Osteocyte (in vitro differentiated cells): Measurements from ENCODE around the gene PCNP. TPM values are rescaled to one million over a fixed set of nuclear protein-coding genes. Genes with fewer than 3 reads are reported as not detected.
"Not testable (repeated sequence)": the region's sequence is repeated elsewhere in the genome, so short reads cannot be mapped to it uniquely, and the experiment has no call there.

Source experiments
- DNase-seq: peaks from one replicate; pipeline ENCODE4 v3.0.0; 2021; ENCODE audit warnings: mixed read lengths; ENCODE audit not compliant: unreplicated experiment; ENCODE audit errors: extremely low spot score
- H3K27ac Mint-ChIP-seq: one replicate; pipeline ENCODE4 v1.8.0; 2021; ENCODE audit warnings: mild to moderate bottlenecking, mixed read lengths; ENCODE audit not compliant: unreplicated experiment
- H3K27me3 Mint-ChIP-seq: one replicate; pipeline ENCODE4 v1.8.0; 2021; ENCODE audit warnings: mixed read lengths; ENCODE audit not compliant: unreplicated experiment
- H3K36me3 Mint-ChIP-seq: one replicate; pipeline ENCODE4 v1.8.0; 2021; ENCODE audit warnings: mixed read lengths; ENCODE audit not compliant: unreplicated experiment
- H3K4me1 Mint-ChIP-seq: one replicate; pipeline ENCODE4 v1.8.0; 2021; ENCODE audit warnings: mixed read lengths; ENCODE audit not compliant: unreplicated experiment
- H3K4me3 Mint-ChIP-seq: one replicate; pipeline ENCODE4 v1.8.0; 2021; ENCODE audit warnings: mild to moderate bottlenecking, moderate library complexity, mixed read lengths; ENCODE audit not compliant: unreplicated experiment
- H3K9me3 Mint-ChIP-seq: one replicate; pipeline ENCODE4 v1.8.0; 2021; ENCODE audit warnings: mixed read lengths; ENCODE audit not compliant: unreplicated experiment
- CTCF ChIP-seq: fragments of 200-600 bp; sonication (generic); IDR thresholded peaks from 2 replicates; pipeline ENCODE4 v1.5.0; 2021; ENCODE audit warnings: antibody characterized with exemption, mild to moderate bottlenecking, moderate library complexity
- total RNA-seq: library from RNA; stranded (reverse); gene quantifications from 2 replicates; pipeline ENCODE4 v1.2.1, GENCODE V29; 2021

Gene PCNP
- total RNA-seq, 1 donor from 2014 or later: 139 TPM

GRCh38 chr3:101536266-101536665 lies 37.7 kb upstream of the PCNP start:
- no peak overlapping the region for H3K27ac Mint-ChIP-seq
- no peaks in the 10 kb centered on the region for H3K36me3 Mint-ChIP-seq
- no peak for TF ChIP-seq CTCF
- no peak overlapping the region for H3K4me3 Mint-ChIP-seq
- peaks cover 50% of the 10 kb centered on the region for H3K27me3 Mint-ChIP-seq
- H3K4me1 Mint-ChIP-seq: no peaks in the 10 kb centered on the region
- H3K9me3 Mint-ChIP-seq: peaks cover 6% of the 10 kb centered on the region
- no peak for DNase-seq

GRCh38 chr3:101536955-101537354 lies 37.0 kb upstream of the PCNP start:
- H3K4me1 Mint-ChIP-seq, H3K27ac Mint-ChIP-seq, H3K4me3 Mint-ChIP-seq, H3K36me3 Mint-ChIP-seq, H3K9me3 Mint-ChIP-seq, DNase-seq: not testable (repeated sequence)
- peaks cover 50% of the 10 kb centered on the region for H3K27me3 Mint-ChIP-seq

- Mint-ChIP-seq H3K27ac (no peak overlapping the region), H3K4me3 (no peak overlapping the region), H3K36me3 (no peaks in the 10 kb centered on the region), H3K4me1 (no peaks in the 10 kb centered on the region), H3K9me3 (peaks cover 6% of the 10 kb centered on the region), H3K27me3 (peaks cover 39% of the 10 kb centered on the region)
- no peak for DNase-seq
- TF ChIP-seq CTCF: no peak
Measured at GRCh38 chr3:101542957-101543356, 31.0 kb upstream of the PCNP start.

GRCh38 chr3:101544161-101544850 lies 29.7 kb upstream of the PCNP start:
- DNase-seq: no peak
- no peaks in the 10 kb centered on the region for H3K9me3 Mint-ChIP-seq
- H3K4me1 Mint-ChIP-seq: no peaks in the 10 kb centered on the region
- no peak overlapping the region for H3K4me3 Mint-ChIP-seq
- H3K36me3 Mint-ChIP-seq: no peaks in the 10 kb centered on the region
- peaks cover 37% of the 10 kb centered on the region for H3K27me3 Mint-ChIP-seq
- no peak overlapping the region for H3K27ac Mint-ChIP-seq
- TF ChIP-seq CTCF: peak; percentile 14

- TF ChIP-seq CTCF: no peak
- Mint-ChIP-seq H3K4me3 (no peak overlapping the region), H3K27me3 (peaks cover 31% of the 10 kb centered on the region), H3K4me1 (no peaks in the 10 kb centered on the region), H3K9me3 (no peaks in the 10 kb centered on the region), H3K27ac (no peak overlapping the region), H3K36me3 (no peaks in the 10 kb centered on the region)
- no peak for DNase-seq
Measured at GRCh38 chr3:101548527-101549105, 25.4 kb upstream of the PCNP start.
